ENCODE results near the gene IL1RAP.

GRCh38 chr3:190562866-190563510, 49.1 kb downstream of the IL1RAP start:
- TF ChIP-seq CTCF (IDR thresholded peaks at IDR 0.05) (no peak), POLR2A (IDR thresholded peaks at IDR 0.05) (no peak)
